GM06990 (cell line): Measurements from ENCODE around the gene TEKT5.

Source experiments
- DNase-seq: peaks from one replicate; pipeline ENCODE4 v3.0.0-alpha.2; 2011; ENCODE audit not compliant: insufficient read length; ENCODE audit errors: extremely low read depth
- H3K27me3 ChIP-seq: replicated peaks from 2 replicates; pipeline ENCODE4 v1.6.0; 2011; ENCODE audit warnings: low read length; ENCODE audit not compliant: control insufficient read depth, insufficient read depth
- H3K36me3 ChIP-seq: 2 replicates; pipeline ENCODE4 v1.5.1; 2011; ENCODE audit warnings: low read length; ENCODE audit not compliant: control insufficient read depth, insufficient read depth
- H3K4me3 ChIP-seq: replicated peaks from 2 replicates; pipeline ENCODE4 v1.5.1; 2011; ENCODE audit warnings: low read depth, mild to moderate bottlenecking, control low read depth, low read length
- CTCF ChIP-seq: IDR thresholded peaks from 2 replicates; pipeline ENCODE4 v1.5.1; 2011; ENCODE audit warnings: low read length, control low read depth, mild to moderate bottlenecking, inconsistent platforms; ENCODE audit not compliant: insufficient read depth, poor library complexity, severe bottlenecking

TEKT5 gene

GRCh38 chr16:10612649-10613179 lies 82.0 kb downstream of the TEKT5 start:
- H3K27me3 ChIP-seq, result no peaks in the 10 kb centered on the region; the same call in none of the 2 replicates
- no peak for TF ChIP-seq CTCF
- no peak for DNase-seq
- H3K36me3 ChIP-seq, result no peaks in the 10 kb centered on the region
- H3K4me3 ChIP-seq, result no peak overlapping the region

- no peak for DNase-seq
- H3K27me3 ChIP-seq, result no peaks in the 10 kb centered on the region; the same call in 1 of the 2 replicates
- no peak for TF ChIP-seq CTCF
- no peaks in the 10 kb centered on the region for H3K36me3 ChIP-seq
- no peak overlapping the region for H3K4me3 ChIP-seq
These were observed 82.8 kb downstream of the TEKT5 start for GRCh38 chr16:10611825-10612342.

- no peak overlapping the region for H3K4me3 ChIP-seq
- H3K36me3 ChIP-seq, result no peaks in the 10 kb centered on the region
- no peak for DNase-seq
- no peaks in the 10 kb centered on the region for H3K27me3 ChIP-seq
- TF ChIP-seq CTCF, result no peak
These were observed 84.1 kb downstream of the TEKT5 start for GRCh38 chr16:10610499-10611184.

GRCh38 chr16:10609402-10609774 lies 85.3 kb downstream of the TEKT5 start:
- no peaks in the 10 kb centered on the region for H3K27me3 ChIP-seq
- TF ChIP-seq CTCF, result no peak
- no peak overlapping the region for H3K4me3 ChIP-seq
- no peak for DNase-seq
- H3K36me3 ChIP-seq, result no peaks in the 10 kb centered on the region

GRCh38 chr16:10608687-10609401 lies 85.9 kb downstream of the TEKT5 start:
- TF ChIP-seq CTCF, result no peak
- H3K4me3 ChIP-seq, result no peak overlapping the region
- DNase-seq, result no peak
- no peaks in the 10 kb centered on the region for H3K27me3 ChIP-seq
- H3K36me3 ChIP-seq, result no peaks in the 10 kb centered on the region
